PC-3 (cell line): ENCODE measurements around the gene SLC5A6. TPM values are rescaled to one million over a fixed set of nuclear protein-coding genes. Genes with fewer than 3 reads are reported as not detected.

Experiments used
- ATAC-seq: fragments of 200-7000 bp; cut with Tn5 transposase; 2 replicates; pipeline ENCODE4 v1.9.1; 2020; ENCODE audit warnings: mild to moderate bottlenecking, moderate library complexity
- BruUV-seq: library from RNA; stranded (reverse); fragments of 400-500 nt; replicated peaks from 2 replicates; lab custom pipeline; 2021; lab: Mats Ljungman, UMichigan
- CTCF ChIA-PET: fragments of 300-600 bp; sonication (Branson Sonifier 250); formaldehyde crosslinking; loops from one replicate; lab custom pipeline; 2022; ENCODE audit warnings: antibody characterized with exemption; lab: Charles Lee
- POLR2A ChIA-PET: fragments of 300-600 bp; sonication (Branson Sonifier 250); formaldehyde crosslinking; loops from one replicate; lab custom pipeline; 2022; ENCODE audit warnings: antibody characterized with exemption; ENCODE audit not compliant: unreplicated experiment; lab: Charles Lee
- DNase-seq: peaks from one replicate; pipeline ENCODE4 v3.0.0-alpha.2; 2015
- H2AFZ ChIP-seq: fragments of 300-600 bp; sonication (generic); 2 replicates; pipeline ENCODE4 v1.6.0; 2016; ENCODE audit warnings: antibody characterized with exemption, low read length
- H3F3A ChIP-seq: fragments of 300-600 bp; sonication (generic); one replicate; pipeline ENCODE4 v1.6.0; 2017; ENCODE audit warnings: antibody characterized with exemption, low read length, control low read depth, mild to moderate bottlenecking; ENCODE audit not compliant: unreplicated experiment
- H3K27ac ChIP-seq: fragments of 300-600 bp; sonication (generic); 2 replicates; pipeline ENCODE4 v1.5.1; 2016; ENCODE audit warnings: mild to moderate bottlenecking, low read length
- H3K27me3 ChIP-seq: fragments of 300-600 bp; sonication (generic); 2 replicates; pipeline ENCODE4 v1.6.1; 2016; ENCODE audit warnings: low read length, mixed read lengths
- H3K36me3 ChIP-seq: fragments of 300-600 bp; sonication (generic); 2 replicates; pipeline ENCODE4 v1.6.1; 2016; ENCODE audit warnings: low read depth, mixed run types, low read length, mixed read lengths
- H3K4me1 ChIP-seq: fragments of 300-600 bp; sonication (generic); 2 replicates; pipeline ENCODE4 v1.5.1; 2016; ENCODE audit warnings: low read length; ENCODE audit not compliant: insufficient read depth
- H3K4me2 ChIP-seq: fragments of 300-600 bp; sonication (generic); 2 replicates; pipeline ENCODE4 v1.6.0; 2016; ENCODE audit warnings: low read length
- H3K4me3 ChIP-seq: fragments of 300-600 bp; sonication (generic); 2 replicates; pipeline ENCODE4 v1.5.1; 2016; ENCODE audit warnings: mild to moderate bottlenecking, low read length, mixed read lengths
- H3K79me2 ChIP-seq: fragments of 300-600 bp; sonication (generic); 2 replicates; pipeline ENCODE4 v1.6.1; 2017; ENCODE audit warnings: low read length, mixed read lengths
- H3K9ac ChIP-seq: fragments of 300-600 bp; sonication (generic); 2 replicates; pipeline ENCODE4 v1.6.0; 2016; ENCODE audit warnings: mild to moderate bottlenecking, low read length
- H3K9me2 ChIP-seq: fragments of 300-600 bp; sonication (generic); replicated peaks from 2 replicates; pipeline ENCODE4 v1.6.1; 2016; ENCODE audit warnings: mixed run types, low read length, mixed read lengths
- H3K9me3 ChIP-seq: fragments of 300-600 bp; sonication (generic); 2 replicates; pipeline ENCODE4 v1.6.1; 2016; ENCODE audit warnings: low read length, mixed read lengths
- H4K20me1 ChIP-seq: fragments of 300-600 bp; sonication (generic); 2 replicates; pipeline ENCODE4 v1.6.1; 2016; ENCODE audit warnings: low read length, mixed read lengths
- EZH2 ChIP-seq: fragments of 300-600 bp; sonication (generic); IDR thresholded peaks from one replicate; pipeline ENCODE4 v1.6.1; 2017; ENCODE audit warnings: antibody characterized with exemption, mild to moderate bottlenecking, low read length; ENCODE audit not compliant: unreplicated experiment
- EZH2phosphoT487 ChIP-seq: fragments of 300-600 bp; sonication (generic); IDR thresholded peaks from 2 replicates; pipeline ENCODE4 v1.6.1; 2018; ENCODE audit warnings: mild to moderate bottlenecking, antibody characterized with exemption, low read length, borderline replicate concordance
- intact Hi-C: fragments of 100-400 bp; cut with micrococcal nuclease; formaldehyde crosslinking; loops from 2 replicates; pipeline ENCODE4 v1.9.0; 2023
- total RNA-seq: library from RNA; depleted of rRNA; stranded (reverse); fragments of >200 nt; gene quantifications from 2 replicates; pipeline ENCODE4 v1.2.3, GENCODE V29; 2014
- TF ChIP-seq, protein P1 (sequence below): fragments of 300-600 bp; sonication (generic); conservative IDR thresholded peaks from 2 replicates; pipeline ENCODE4 v1.5.1; 2017; ENCODE audit warnings: antibody characterized with exemption, low read depth, mild to moderate bottlenecking, low read length

The SLC5A6 gene
- total RNA-seq, 1 experiment from 2014 or later, result 48.1 TPM

DNA sequence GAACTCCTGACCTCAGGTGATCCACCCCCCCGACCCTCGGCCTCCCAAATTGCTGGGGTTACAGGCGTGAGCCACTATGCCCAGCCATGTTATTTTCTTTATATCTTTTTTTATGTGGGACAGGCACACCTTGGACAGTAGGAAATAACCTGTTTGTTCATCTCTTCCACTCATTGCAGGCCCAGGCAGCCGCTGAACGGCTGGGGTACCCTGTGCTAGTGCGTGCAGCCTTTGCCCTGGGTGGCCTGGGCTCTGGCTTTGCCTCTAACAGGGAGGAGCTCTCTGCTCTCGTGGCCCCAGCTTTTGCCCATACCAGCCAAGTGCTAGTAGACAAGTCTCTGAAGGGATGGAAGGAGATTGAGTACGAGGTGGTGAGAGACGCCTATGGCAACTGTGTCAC is 13.5 kb upstream of the SLC5A6 start:
- Histone ChIP-seq H3K36me3 (peaks cover 66% of the 10 kb centered on the region), H3K79me2 (no peaks in the 10 kb centered on the region), H3K9me2 (no peaks in the 10 kb centered on the region), H2AFZ (no peak overlapping the region), H3K9ac (no peak overlapping the region), H3K27me3 (no peaks in the 10 kb centered on the region), H4K20me1 (0 out of 2 replicates have a peak, but pooled peaks cover 3% of the 10 kb centered on the region), H3K4me1 (no peaks in the 10 kb centered on the region), H3K4me3 (no peak overlapping the region), H3K27ac (no peak overlapping the region), H3K4me2 (no peak overlapping the region), H3K9me3 (no peaks in the 10 kb centered on the region), H3F3A (no peaks in the 10 kb centered on the region)
- POLR2A ChIA-PET, result no interaction called here
- TF ChIP-seq, protein P1, sequence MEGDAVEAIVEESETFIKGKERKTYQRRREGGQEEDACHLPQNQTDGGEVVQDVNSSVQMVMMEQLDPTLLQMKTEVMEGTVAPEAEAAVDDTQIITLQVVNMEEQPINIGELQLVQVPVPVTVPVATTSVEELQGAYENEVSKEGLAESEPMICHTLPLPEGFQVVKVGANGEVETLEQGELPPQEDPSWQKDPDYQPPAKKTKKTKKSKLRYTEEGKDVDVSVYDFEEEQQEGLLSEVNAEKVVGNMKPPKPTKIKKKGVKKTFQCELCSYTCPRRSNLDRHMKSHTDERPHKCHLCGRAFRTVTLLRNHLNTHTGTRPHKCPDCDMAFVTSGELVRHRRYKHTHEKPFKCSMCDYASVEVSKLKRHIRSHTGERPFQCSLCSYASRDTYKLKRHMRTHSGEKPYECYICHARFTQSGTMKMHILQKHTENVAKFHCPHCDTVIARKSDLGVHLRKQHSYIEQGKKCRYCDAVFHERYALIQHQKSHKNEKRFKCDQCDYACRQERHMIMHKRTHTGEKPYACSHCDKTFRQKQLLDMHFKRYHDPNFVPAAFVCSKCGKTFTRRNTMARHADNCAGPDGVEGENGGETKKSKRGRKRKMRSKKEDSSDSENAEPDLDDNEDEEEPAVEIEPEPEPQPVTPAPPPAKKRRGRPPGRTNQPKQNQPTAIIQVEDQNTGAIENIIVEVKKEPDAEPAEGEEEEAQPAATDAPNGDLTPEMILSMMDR, result no peak
- no peak for TF ChIP-seq EZH2
- TF ChIP-seq EZH2phosphoT487, result no peak
- intact Hi-C loops, result no loop called here
- BruUV-seq, result no TSS peak
- CTCF ChIA-PET, result no interaction called here
- DNase-seq, result no peak
- no peak for ATAC-seq

DNA sequence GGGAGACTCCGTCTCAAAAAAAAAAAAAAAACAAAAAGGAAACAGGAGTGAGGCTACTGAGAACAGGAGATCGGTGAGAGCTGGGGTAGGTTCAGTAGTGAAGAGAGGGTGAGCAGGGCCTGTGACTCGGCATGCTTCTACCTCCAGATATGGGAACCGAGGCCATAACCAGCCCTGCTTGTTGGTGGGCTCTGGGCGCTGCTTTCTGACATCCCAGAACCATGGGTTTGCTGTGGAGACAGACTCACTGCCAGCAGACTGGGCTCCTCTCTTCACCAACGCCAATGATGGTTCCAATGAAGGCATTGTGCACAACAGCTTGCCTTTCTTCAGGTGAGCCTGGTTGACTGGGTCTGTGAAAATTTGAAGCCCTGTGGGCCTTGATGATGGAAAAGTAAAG is 11.3 kb upstream of the SLC5A6 start:
- Histone ChIP-seq H3K27me3 (no peaks in the 10 kb centered on the region), H3K36me3 (peaks cover 75% of the 10 kb centered on the region), H3K4me3 (no peak overlapping the region), H2AFZ (no peak overlapping the region), H3K9ac (no peak overlapping the region), H3K4me1 (peaks cover 6% of the 10 kb centered on the region), H3F3A (no peaks in the 10 kb centered on the region), H3K79me2 (peaks cover 14% of the 10 kb centered on the region), H3K4me2 (no peak overlapping the region), H3K27ac (no peak overlapping the region), H3K9me3 (no peaks in the 10 kb centered on the region), H3K9me2 (no peaks in the 10 kb centered on the region), H4K20me1 (0 out of 2 replicates have a peak, but pooled peaks cover 3% of the 10 kb centered on the region)
- intact Hi-C loops, result no loop called here
- ChIA-PET POLR2A (no interaction called here), CTCF (no interaction called here)
- TF ChIP-seq, protein P1, result no peak
- TF ChIP-seq EZH2phosphoT487 (no peak), EZH2 (no peak)
- ATAC-seq (no peak), DNase-seq (no peak)
- no TSS peak for BruUV-seq

DNA sequence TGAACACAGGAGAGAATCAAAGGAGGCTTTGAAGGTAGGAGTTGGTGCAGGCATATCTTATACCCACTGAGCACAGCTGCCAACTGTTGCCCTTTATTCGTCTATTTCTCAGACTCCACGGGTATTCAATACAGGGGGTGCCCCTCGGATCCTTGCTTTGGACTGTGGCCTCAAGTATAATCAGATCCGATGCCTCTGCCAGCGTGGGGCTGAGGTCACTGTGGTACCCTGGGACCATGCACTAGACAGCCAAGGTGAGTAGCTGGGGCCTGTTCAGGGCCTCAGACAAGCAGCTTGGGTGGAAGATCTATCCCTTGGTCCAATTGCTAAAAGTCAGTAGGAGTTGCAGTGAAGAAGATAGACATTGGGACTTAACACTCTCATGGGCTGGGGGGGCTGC is 10.3 kb upstream of the SLC5A6 start:
- Histone ChIP-seq H3K4me1 (peaks cover 13% of the 10 kb centered on the region), H3K4me2 (no peak overlapping the region)

More for the DNA sequence above, 10.3 kb upstream of the SLC5A6 start:
- ChIA-PET CTCF (no interaction called here), POLR2A (no interaction called here)
- intact Hi-C loops, result no loop called here
- no peaks in the 10 kb centered on the region for H3F3A ChIP-seq
- peaks cover 68% of the 10 kb centered on the region for H3K36me3 ChIP-seq
- H3K79me2 ChIP-seq, result peaks cover 24% of the 10 kb centered on the region
- no TSS peak for BruUV-seq
- H3K9ac ChIP-seq, result no peak overlapping the region
- no peak overlapping the region for H2AFZ ChIP-seq
- H3K27ac ChIP-seq, result no peak overlapping the region
- no peak overlapping the region for H3K4me3 ChIP-seq
- ATAC-seq (no peak), DNase-seq (no peak)
- no peak for TF ChIP-seq EZH2
- TF ChIP-seq, protein P1, result no peak
- no peak for TF ChIP-seq EZH2phosphoT487
- H3K9me2 ChIP-seq, result no peaks in the 10 kb centered on the region
- no peaks in the 10 kb centered on the region for H4K20me1 ChIP-seq
- H3K9me3 ChIP-seq, result no peaks in the 10 kb centered on the region
- no peaks in the 10 kb centered on the region for H3K27me3 ChIP-seq
